Activated T-helper 17 cell treated with anti-CD3 and anti-CD28 coated beads, Interleukin-2, amount 50 U/mL, for 72 hours (primary cell): Measurements from ENCODE around the gene HSPG2. TPM values are rescaled to one million over a fixed set of nuclear protein-coding genes. Genes with fewer than 3 reads are reported as not detected.
A peak's percentile ranks its signal among the peaks of the same experiment; 100 is the strongest.

Source experiments
- ATAC-seq: fragments of 150-1000 bp; cut with Tn5 transposase; replicated peaks from 2 replicates; pipeline ENCODE4 v1.10.0; 2021; ENCODE audit warnings: mild to moderate bottlenecking, moderate library complexity
- H3K27ac Mint-ChIP-seq: one replicate; pipeline ENCODE4 v1.8.0; 2022; ENCODE audit warnings: mixed read lengths
- H3K27me3 Mint-ChIP-seq: one replicate; pipeline ENCODE4 v1.8.0; 2022; ENCODE audit warnings: mixed read lengths
- H3K36me3 Mint-ChIP-seq: one replicate; pipeline ENCODE4 v1.8.0; 2022; ENCODE audit warnings: low read depth, mild to moderate bottlenecking, mixed read lengths
- H3K4me1 Mint-ChIP-seq: one replicate; pipeline ENCODE4 v1.8.0; 2022; ENCODE audit warnings: mixed read lengths
- H3K4me3 Mint-ChIP-seq: one replicate; pipeline ENCODE4 v1.8.0; 2022; ENCODE audit warnings: mild to moderate bottlenecking, mixed read lengths
- H3K9me3 Mint-ChIP-seq: one replicate; pipeline ENCODE4 v1.8.0; 2022; ENCODE audit warnings: mixed read lengths
- total RNA-seq, 2 donors: library from RNA; stranded (reverse); gene quantifications; one replicate each; pipeline ENCODE4 v1.2.3, GENCODE V29; 2022

Gene HSPG2
- total RNA-seq, 2 donors from 2014 or later, result 1.8 to 33.3 TPM

GRCh38 chr1:21906173-21907078, 30.7 kb downstream of the HSPG2 start:
- Mint-ChIP-seq H3K36me3 (no peaks in the 10 kb centered on the region), H3K4me3 (no peak overlapping the region), H3K27me3 (no peaks in the 10 kb centered on the region), H3K27ac (no peak overlapping the region), H3K9me3 (no peaks in the 10 kb centered on the region), H3K4me1 (peaks cover 3% of the 10 kb centered on the region)
- no peak for ATAC-seq

- peak; percentile 54 for ATAC-seq
- no peaks in the 10 kb centered on the region for H3K27me3 Mint-ChIP-seq
- H3K4me1 Mint-ChIP-seq, result peaks cover 3% of the 10 kb centered on the region
- H3K36me3 Mint-ChIP-seq, result no peaks in the 10 kb centered on the region
- H3K4me3 Mint-ChIP-seq, result no peak overlapping the region
- H3K27ac Mint-ChIP-seq, result peak overlapping the region; percentile 41
- no peaks in the 10 kb centered on the region for H3K9me3 Mint-ChIP-seq
Measured at GRCh38 chr1:21904704-21905520, 32.2 kb downstream of the HSPG2 start.

DNA sequence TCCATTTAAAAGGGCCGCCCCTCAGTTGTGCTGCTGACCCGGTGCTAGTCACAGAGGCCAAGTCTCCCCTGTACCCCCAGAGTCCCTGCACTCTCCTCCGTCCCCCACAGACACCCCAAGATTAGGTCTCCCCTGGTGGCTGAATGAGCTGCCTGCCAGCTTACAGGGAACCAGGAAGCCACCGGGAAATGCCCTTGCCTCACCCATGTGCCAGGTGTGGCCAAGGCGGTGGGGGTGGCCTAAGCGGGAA, 32.7 kb downstream of the HSPG2 start:
- H3K27ac Mint-ChIP-seq, result no peak overlapping the region
- ATAC-seq, result no peak
- H3K4me1 Mint-ChIP-seq, result peaks cover 3% of the 10 kb centered on the region
- no peak overlapping the region for H3K4me3 Mint-ChIP-seq
- no peaks in the 10 kb centered on the region for H3K36me3 Mint-ChIP-seq
- H3K27me3 Mint-ChIP-seq, result no peaks in the 10 kb centered on the region
- H3K9me3 Mint-ChIP-seq, result no peaks in the 10 kb centered on the region

GRCh38 chr1:21903638-21904453, 33.3 kb downstream of the HSPG2 start:
- H3K27me3 Mint-ChIP-seq, result no peaks in the 10 kb centered on the region
- no peak overlapping the region for H3K4me3 Mint-ChIP-seq
- no peak for ATAC-seq
- no peak overlapping the region for H3K27ac Mint-ChIP-seq
- peaks cover 3% of the 10 kb centered on the region for H3K4me1 Mint-ChIP-seq
- no peaks in the 10 kb centered on the region for H3K9me3 Mint-ChIP-seq
- H3K36me3 Mint-ChIP-seq, result no peaks in the 10 kb centered on the region

DNA sequence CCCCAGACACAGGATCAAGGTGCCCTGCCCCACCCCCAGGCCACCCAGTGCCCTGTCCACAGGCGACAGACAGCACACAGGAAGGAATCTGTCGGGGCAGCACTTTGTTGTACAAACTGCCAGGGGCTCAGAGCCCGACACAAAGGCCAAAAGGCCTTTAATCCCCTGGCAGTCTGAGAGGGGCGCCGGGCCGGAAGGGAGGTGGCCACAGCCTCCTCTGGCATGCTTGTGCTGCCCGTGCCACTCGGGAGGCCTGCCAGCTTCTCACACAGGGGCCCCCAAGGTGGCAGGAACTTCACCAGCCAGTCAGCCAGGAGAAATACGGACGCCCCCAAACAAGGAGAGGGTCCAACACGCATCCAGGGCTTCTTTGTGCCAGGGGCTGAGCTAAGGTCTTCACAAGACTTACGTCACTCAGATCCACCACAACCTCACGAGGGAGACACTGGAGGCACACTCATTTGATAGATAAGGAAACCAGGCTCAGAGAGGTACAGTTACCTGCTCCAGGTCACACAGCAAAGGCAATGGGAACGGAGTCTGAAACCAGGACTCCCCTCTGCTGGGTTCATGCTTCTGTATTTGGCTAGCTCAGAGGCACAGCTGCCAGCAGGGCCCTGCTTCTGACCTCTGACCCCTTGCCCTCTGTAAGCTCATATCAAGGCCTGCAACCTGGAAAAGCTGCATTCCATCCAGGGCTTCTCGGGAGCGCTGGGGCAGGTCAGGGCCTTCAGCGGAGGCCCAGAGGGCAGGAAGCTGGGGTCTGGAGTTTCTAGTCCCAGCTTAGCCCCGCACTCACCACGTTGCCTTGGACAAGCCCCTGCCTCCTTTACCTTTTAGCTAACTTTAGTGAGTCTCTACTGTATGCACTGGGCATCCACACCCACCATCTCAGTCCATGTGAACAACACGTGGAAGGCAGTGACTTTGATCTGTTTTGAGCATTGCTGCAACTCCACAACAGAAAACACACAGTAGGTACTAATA, 34.8 kb downstream of the HSPG2 start:
- Mint-ChIP-seq H3K27ac (no peak overlapping the region), H3K4me1 (peaks cover 3% of the 10 kb centered on the region), H3K4me3 (no peak overlapping the region), H3K36me3 (no peaks in the 10 kb centered on the region), H3K27me3 (no peaks in the 10 kb centered on the region), H3K9me3 (no peaks in the 10 kb centered on the region)
- ATAC-seq, result no peak

GRCh38 chr1:21901473-21901847, 35.6 kb downstream of the HSPG2 start:
- no peaks in the 10 kb centered on the region for H3K9me3 Mint-ChIP-seq
- no peaks in the 10 kb centered on the region for H3K36me3 Mint-ChIP-seq
- no peak for ATAC-seq
- no peaks in the 10 kb centered on the region for H3K27me3 Mint-ChIP-seq
- peaks cover 3% of the 10 kb centered on the region for H3K4me1 Mint-ChIP-seq
- H3K4me3 Mint-ChIP-seq, result no peak overlapping the region
- no peak overlapping the region for H3K27ac Mint-ChIP-seq

DNA sequence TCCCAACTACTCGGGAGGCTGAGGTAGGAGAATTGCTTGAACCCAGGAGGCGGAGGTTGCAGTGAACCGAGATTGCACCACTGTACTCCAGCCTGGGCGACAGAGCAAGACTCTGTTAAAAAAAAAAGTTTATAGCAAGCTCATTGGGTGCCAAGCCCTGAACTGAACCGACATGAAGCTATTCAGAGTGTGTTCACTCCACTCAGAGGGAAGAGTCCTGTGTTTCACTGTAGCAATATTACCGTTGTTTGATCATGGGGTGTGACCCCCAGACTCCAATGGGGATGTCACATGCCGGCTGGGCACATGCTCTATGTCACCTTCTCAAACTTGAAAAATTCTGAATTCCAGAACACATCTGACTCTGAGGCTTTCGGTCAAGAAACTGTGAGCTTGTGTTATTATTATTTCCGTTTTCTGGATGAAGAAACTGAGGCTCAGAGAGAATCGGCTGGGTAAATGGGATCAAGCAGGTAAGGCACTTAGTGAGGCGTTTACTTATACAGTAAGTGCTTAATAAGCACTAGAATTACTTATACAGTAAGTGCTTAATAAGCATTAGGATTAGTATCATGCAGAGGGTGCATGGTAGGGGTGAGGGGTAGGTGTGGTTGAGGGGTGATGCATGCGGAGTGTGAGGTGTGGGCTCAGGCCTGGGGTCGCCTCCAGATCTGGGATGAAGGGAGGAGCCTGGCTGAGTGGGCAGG, 36.2 kb downstream of the HSPG2 start:
- Mint-ChIP-seq H3K27ac (no peak overlapping the region), H3K4me1 (peaks cover 3% of the 10 kb centered on the region), H3K36me3 (no peaks in the 10 kb centered on the region), H3K27me3 (no peaks in the 10 kb centered on the region), H3K9me3 (no peaks in the 10 kb centered on the region), H3K4me3 (no peak overlapping the region)
- no peak for ATAC-seq

DNA sequence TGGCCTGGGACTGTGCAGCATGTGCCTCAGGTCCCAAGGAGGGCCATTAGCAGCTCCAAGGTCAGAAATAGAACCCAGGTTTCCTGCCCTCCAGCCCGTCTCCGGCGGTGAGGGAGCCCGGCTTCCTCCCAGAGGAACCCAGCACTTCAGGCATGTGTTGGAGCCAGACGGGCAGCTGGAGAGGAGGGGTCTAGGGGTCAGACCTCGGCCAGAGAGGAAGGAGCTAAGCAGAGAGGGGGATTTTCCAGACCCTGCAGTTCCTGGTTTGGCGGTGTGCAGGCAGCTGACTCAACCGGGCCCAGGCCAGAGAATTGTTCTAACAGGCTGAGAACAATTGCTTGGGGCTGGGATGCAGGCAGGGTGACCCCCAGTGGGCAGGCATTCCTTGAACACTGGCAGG, 37.1 kb downstream of the HSPG2 start:
- Mint-ChIP-seq H3K27me3 (no peaks in the 10 kb centered on the region), H3K4me3 (no peak overlapping the region), H3K27ac (no peak overlapping the region), H3K36me3 (no peaks in the 10 kb centered on the region), H3K9me3 (no peaks in the 10 kb centered on the region), H3K4me1 (no peaks in the 10 kb centered on the region)
- ATAC-seq, result no peak

- ATAC-seq, result no peak
- Mint-ChIP-seq H3K27me3 (no peaks in the 10 kb centered on the region), H3K4me1 (no peaks in the 10 kb centered on the region), H3K9me3 (no peaks in the 10 kb centered on the region), H3K36me3 (no peaks in the 10 kb centered on the region), H3K4me3 (no peak overlapping the region), H3K27ac (no peak overlapping the region)
Measured at GRCh38 chr1:21899267-21899810, 37.8 kb downstream of the HSPG2 start.

DNA sequence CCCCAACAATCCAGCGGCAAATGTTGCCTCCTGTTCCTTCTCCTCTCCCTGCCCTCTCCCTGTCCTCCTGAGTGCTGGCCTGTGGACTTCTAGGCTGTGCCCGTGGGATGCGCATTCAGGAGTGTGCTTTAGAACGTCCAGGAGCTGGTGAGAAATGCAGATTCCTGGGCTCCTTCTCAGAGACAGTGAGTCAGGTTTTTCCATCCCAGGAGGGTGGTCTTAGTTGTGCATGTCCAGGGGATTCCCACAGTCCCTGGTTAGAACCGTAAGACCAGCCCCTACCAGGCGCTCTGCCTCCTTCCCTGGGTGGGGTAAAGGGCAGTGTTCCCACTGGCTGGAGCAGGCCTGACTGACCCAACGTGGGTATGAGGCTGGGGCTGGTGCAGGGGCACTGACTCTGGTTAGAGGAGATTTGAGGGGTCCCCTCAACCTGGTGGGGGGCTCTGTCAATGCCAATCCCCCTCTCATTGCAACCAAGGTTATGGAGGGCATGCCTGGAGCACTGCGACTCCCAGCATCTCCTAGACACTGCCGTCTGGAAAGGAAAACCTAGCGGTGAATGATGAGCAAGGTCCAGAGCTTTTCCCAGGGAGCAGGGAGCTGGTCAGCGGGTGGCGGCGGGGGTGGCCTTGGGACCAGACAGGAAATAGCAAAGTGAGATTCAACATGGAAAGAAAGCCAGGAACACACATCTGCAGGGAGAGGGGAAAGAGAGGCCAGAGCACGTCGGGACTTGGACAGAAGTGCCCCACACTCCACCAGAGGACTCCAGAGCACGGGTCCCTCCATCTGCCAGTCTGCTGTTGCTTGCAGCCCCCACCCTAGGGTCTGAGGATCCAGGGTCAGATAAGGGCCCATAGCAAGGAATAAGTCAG, 38.5 kb downstream of the HSPG2 start:
- ATAC-seq, result no peak
- H3K9me3 Mint-ChIP-seq, result no peaks in the 10 kb centered on the region
- no peak overlapping the region for H3K27ac Mint-ChIP-seq
- H3K36me3 Mint-ChIP-seq, result no peaks in the 10 kb centered on the region
- no peak overlapping the region for H3K4me3 Mint-ChIP-seq
- H3K27me3 Mint-ChIP-seq, result no peaks in the 10 kb centered on the region
- H3K4me1 Mint-ChIP-seq, result no peaks in the 10 kb centered on the region

DNA sequence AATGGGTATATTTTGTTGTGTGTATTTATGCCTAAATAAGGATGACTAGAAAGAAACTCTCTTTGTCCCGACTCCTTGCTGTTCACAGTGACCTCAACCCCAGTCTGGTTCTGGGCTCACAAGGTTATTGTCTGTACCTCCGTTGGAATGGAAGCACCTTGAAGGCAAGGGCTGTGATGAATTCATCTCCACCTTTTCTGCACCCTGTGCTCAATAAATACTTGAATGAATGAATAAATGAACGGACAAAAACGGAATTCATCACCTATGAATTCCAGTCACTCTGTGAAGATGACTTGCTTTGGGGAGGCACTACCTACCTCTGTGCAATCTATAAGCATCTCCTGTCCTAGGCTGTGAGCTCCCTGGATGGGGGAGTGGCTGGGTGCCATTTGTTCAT, 39.3 kb downstream of the HSPG2 start:
- Mint-ChIP-seq H3K36me3 (no peaks in the 10 kb centered on the region), H3K9me3 (no peaks in the 10 kb centered on the region), H3K27ac (no peak overlapping the region), H3K4me3 (no peak overlapping the region), H3K27me3 (no peaks in the 10 kb centered on the region), H3K4me1 (no peaks in the 10 kb centered on the region)
- ATAC-seq, result no peak

DNA sequence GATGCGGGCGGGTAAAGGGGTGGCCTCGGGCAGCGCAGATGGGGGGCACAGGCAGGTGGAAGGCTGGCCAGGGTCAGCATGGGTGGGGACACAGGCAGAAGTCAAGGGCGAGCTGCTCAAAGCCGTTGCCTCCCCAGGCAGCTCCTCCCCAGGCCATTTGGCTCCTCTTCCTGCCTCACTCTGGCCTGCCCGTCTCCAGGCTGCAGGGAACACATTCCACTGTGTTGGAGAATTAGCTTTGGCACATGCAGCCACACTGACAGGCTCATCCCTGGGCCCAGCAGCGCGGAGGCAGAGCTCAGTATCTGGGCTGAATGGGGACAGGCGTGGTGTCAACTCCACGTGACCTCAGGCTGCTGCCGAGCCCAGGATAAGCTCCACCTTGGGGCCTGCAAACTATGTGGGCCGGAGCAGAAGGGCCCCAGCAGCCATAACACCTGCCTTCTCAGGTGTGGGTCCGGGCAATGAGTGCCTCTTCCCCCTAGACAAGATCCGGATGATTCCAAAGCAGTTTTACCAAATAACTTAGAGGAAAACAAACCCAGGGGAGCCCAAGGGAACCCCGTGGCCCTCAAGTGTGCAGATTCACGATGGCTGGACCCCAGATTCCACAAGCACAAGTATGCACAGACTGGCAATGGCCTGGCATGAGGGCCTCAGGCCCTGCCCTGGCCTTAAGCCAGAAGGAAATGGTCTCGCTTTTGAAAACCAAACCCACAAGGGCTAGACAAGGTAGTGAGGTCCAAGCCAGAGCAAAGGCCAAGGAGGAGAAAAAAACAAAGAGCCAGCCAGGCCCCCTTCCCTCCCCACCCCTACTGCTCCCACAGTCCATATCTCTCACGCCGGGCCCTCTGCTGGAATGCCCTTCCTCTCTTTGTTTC, 40.2 kb downstream of the HSPG2 start:
- no peak for ATAC-seq
- Mint-ChIP-seq H3K27ac (no peak overlapping the region), H3K27me3 (no peaks in the 10 kb centered on the region), H3K4me3 (no peak overlapping the region), H3K9me3 (no peaks in the 10 kb centered on the region), H3K36me3 (no peaks in the 10 kb centered on the region), H3K4me1 (no peaks in the 10 kb centered on the region)
